GM23338 (cell line): ENCODE results near the gene GPRC5D. TPM values are rescaled to one million over a fixed set of nuclear protein-coding genes. Genes with fewer than 3 reads are reported as not detected.

Source experiments
- ATAC-seq: fragments of 200-7000 bp; cut with Tn5 transposase; 3 replicates; pipeline ENCODE4 v1.9.1; 2020
- DNase-seq: peaks from one replicate; pipeline ENCODE4 v3.0.0-alpha.2; 2015; ENCODE audit warnings: low spot score
- H2AFZ ChIP-seq: fragments of 200-600 bp; sonication (generic); 2 replicates; pipeline ENCODE4 v1.8.0; 2016; ENCODE audit warnings: antibody characterized with exemption, mild to moderate bottlenecking, moderate library complexity
- H3F3A ChIP-seq: fragments of 200-600 bp; sonication (generic); replicated peaks from 2 replicates; pipeline ENCODE4 v1.8.0; 2017; ENCODE audit warnings: antibody characterized with exemption, mixed run types, low read depth
- H3K27ac ChIP-seq: fragments of 200-600 bp; sonication (generic); 2 replicates; pipeline ENCODE4 v1.6.1; 2016; ENCODE audit warnings: low read depth
- H3K27me3 ChIP-seq: fragments of 200-600 bp; sonication (generic); 2 replicates; pipeline ENCODE4 v1.8.0; 2016; ENCODE audit warnings: mild to moderate bottlenecking, mixed run types, moderate library complexity; ENCODE audit not compliant: insufficient read depth
- H3K36me3 ChIP-seq: fragments of 200-600 bp; sonication (generic); 2 replicates; pipeline ENCODE4 v1.8.0; 2016; ENCODE audit warnings: mild to moderate bottlenecking; ENCODE audit not compliant: insufficient read depth
- H3K4me1 ChIP-seq: fragments of 200-600 bp; sonication (generic); 2 replicates; pipeline ENCODE4 v1.8.0; 2016; ENCODE audit warnings: mild to moderate bottlenecking, moderate library complexity; ENCODE audit not compliant: insufficient read depth
- H3K4me2 ChIP-seq: fragments of 200-600 bp; sonication (generic); 2 replicates; pipeline ENCODE4 v1.7.1; 2017; ENCODE audit warnings: mixed run types
- H3K4me3 ChIP-seq: fragments of 200-600 bp; sonication (generic); 2 replicates; pipeline ENCODE4 v1.6.1; 2016; ENCODE audit warnings: mixed run types
- H3K79me2 ChIP-seq: fragments of 200-600 bp; sonication (generic); replicated peaks from 2 replicates; pipeline ENCODE4 v1.8.0; 2017; ENCODE audit warnings: mild to moderate bottlenecking; ENCODE audit not compliant: insufficient read depth
- H3K9me2 ChIP-seq: fragments of 200-600 bp; sonication (generic); 2 replicates; pipeline ENCODE4 v1.8.0; 2017; ENCODE audit not compliant: insufficient read depth
- H4K20me1 ChIP-seq: fragments of 200-600 bp; sonication (generic); replicated peaks from 2 replicates; pipeline ENCODE4 v1.8.0; 2017; ENCODE audit warnings: mild to moderate bottlenecking; ENCODE audit not compliant: insufficient read depth
- H3K27ac Mint-ChIP-seq: 2 replicates; pipeline ENCODE4 v1.8.0; 2020; ENCODE audit warnings: inconsistent platforms, mild to moderate bottlenecking, moderate library complexity, mixed read lengths
- H3K27me3 Mint-ChIP-seq: 3 replicates; pipeline ENCODE4 v1.8.0; 2022; ENCODE audit warnings: low read depth, mild to moderate bottlenecking, moderate library complexity, mixed read lengths, inconsistent platforms; ENCODE audit not compliant: insufficient read depth, poor library complexity
- H3K36me3 Mint-ChIP-seq: 3 replicates; pipeline ENCODE4 v1.8.0; 2021; ENCODE audit warnings: low read depth, mild to moderate bottlenecking, inconsistent platforms, moderate library complexity, mixed read lengths
- H3K4me1 Mint-ChIP-seq: 3 replicates; pipeline ENCODE4 v1.8.0; 2020; ENCODE audit warnings: mild to moderate bottlenecking, inconsistent platforms, mixed read lengths
- H3K4me3 Mint-ChIP-seq: 3 replicates; pipeline ENCODE4 v1.8.0; 2021; ENCODE audit warnings: moderate library complexity, mild to moderate bottlenecking, inconsistent platforms, mixed read lengths
- H3K9me3 Mint-ChIP-seq: 3 replicates; pipeline ENCODE4 v1.8.0; 2020; ENCODE audit warnings: moderate library complexity, mild to moderate bottlenecking, inconsistent platforms, mixed read lengths
- CREB1 ChIP-seq: fragments of 250-450 bp; sonication (Bioruptor Pico); IDR thresholded peaks from 2 replicates; pipeline ENCODE4 v1.5.0; 2020; ENCODE audit warnings: low read depth, mild to moderate bottlenecking, moderate library complexity
- EZH2 ChIP-seq: fragments of 200-600 bp; sonication (generic); IDR thresholded peaks from one replicate; pipeline ENCODE4 v1.8.0; 2017; ENCODE audit warnings: antibody characterized with exemption, mild to moderate bottlenecking, low read depth; ENCODE audit not compliant: unreplicated experiment
- EZH2phosphoT487 ChIP-seq: fragments of 200-600 bp; sonication (generic); IDR thresholded peaks from one replicate; pipeline ENCODE4 v1.8.1; 2018; ENCODE audit warnings: antibody characterized with exemption; ENCODE audit not compliant: unreplicated experiment
- JUNB ChIP-seq: IDR thresholded peaks from one replicate; pipeline ENCODE4 v1.6.1; 2016; ENCODE audit warnings: antibody characterized with exemption; ENCODE audit not compliant: unreplicated experiment
- NANOG ChIP-seq: IDR thresholded peaks from 2 replicates; pipeline ENCODE4 v1.6.1; 2016; ENCODE audit warnings: antibody characterized with exemption, borderline replicate concordance
- POLR2AphosphoS5 ChIP-seq: IDR thresholded peaks from 2 replicates; pipeline ENCODE4 v1.6.1; 2016; ENCODE audit warnings: antibody characterized with exemption, low read depth
- STAT1 ChIP-seq: IDR thresholded peaks from one replicate; pipeline ENCODE4 v1.6.1; 2016; ENCODE audit warnings: antibody characterized with exemption; ENCODE audit not compliant: unreplicated experiment
- ZNF114 ChIP-seq: fragments of 250-450 bp; sonication (Bioruptor Pico); IDR thresholded peaks from 2 replicates; pipeline ENCODE4 v1.5.0; 2020; ENCODE audit warnings: mild to moderate bottlenecking, moderate library complexity
- ZNF331 ChIP-seq: fragments of 250-450 bp; sonication (Bioruptor Pico); IDR thresholded peaks from 2 replicates; pipeline ENCODE4 v1.5.0; 2020; ENCODE audit warnings: low read depth, mild to moderate bottlenecking, moderate library complexity
- polyA plus RNA-seq: library from polyadenylated mRNA; unstranded; fragments of >200 nt; fragmentation: Nextera tagmentation; extraction: Ambion mirVana; gene quantifications from 2 replicates; pipeline ENCODE4 v1.2.1, GENCODE V29; 2016
- total RNA-seq: library from RNA; depleted of rRNA; stranded (reverse); fragments of >200 nt; shearing (Covaris generic); gene quantifications from 2 replicates; pipeline ENCODE4 v1.2.3, GENCODE V29; 2014
- TF ChIP-seq, protein P1 (sequence below), 2 experiments: fragments of 200-600 bp in 1 of 2; sonication (generic) in 1 of 2; conservative IDR thresholded peaks; 2 replicates each; pipeline versions ENCODE4 v1.5.1 to v1.6.1; 2016 to 2017; ENCODE audit warnings: antibody characterized with exemption in 2 of 2, low read depth in 2 of 2, mild to moderate bottlenecking in 2 of 2, moderate library complexity in 1 of 2
- TF ChIP-seq, protein P2 (sequence below): IDR thresholded peaks from 2 replicates; pipeline ENCODE4 v1.6.1; 2016; ENCODE audit warnings: antibody characterized with exemption
- TF ChIP-seq, protein P3 (sequence below): IDR thresholded peaks from one replicate; pipeline ENCODE4 v1.6.1; 2018; ENCODE audit warnings: antibody characterized with exemption; ENCODE audit not compliant: unreplicated experiment

GPRC5D gene
- total and polyA plus RNA-seq, 2 experiments from 2014 or later: not detected

DNA sequence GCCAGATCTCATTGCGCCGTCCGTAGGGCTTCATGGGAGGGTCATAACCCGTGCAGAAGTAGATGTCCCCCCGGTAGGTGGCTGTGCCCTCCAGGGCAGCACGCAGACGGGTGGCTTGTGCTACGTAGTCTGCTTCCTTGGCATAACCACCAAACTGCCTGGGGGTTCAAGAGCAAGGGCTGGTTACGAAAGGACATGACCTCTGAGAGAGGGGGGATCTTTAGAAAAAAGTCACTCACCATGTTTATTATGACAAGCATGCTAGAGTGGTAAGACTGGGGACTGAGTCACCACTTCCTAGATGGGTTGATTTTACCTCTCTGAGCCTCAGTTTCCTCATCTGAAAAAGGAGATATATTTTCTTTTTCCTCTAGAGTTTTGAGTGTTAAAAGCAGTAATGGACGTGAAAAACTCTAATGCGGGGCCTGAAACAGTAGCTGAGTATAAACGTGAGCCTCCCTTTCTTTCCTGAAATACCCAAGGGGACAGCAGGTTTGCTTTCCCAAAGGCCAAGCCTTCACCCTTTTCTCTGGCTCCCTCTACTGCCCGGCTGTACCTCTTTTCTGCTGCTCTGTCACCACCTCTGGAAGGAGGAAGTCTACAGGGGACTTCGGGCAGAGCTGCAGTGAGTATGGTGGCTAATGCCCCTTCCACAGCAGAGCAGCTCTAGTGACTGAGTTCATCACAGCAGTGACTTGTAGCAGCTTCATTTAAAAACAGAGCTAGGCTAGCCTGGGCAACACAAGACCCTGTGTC is 23.5 kb upstream of the GPRC5D start:
- H2AFZ ChIP-seq: no peak overlapping the region
- ATAC-seq: peak; percentile 99
- H3F3A ChIP-seq: no peaks in the 10 kb centered on the region
- H4K20me1 ChIP-seq: no peaks in the 10 kb centered on the region
- peaks cover 45% of the 10 kb centered on the region for H3K36me3 Mint-ChIP-seq
- peak; percentile 76 for DNase-seq
- no peak overlapping the region for H3K4me3 ChIP-seq
- no peaks in the 10 kb centered on the region for H3K27me3 Mint-ChIP-seq
- H3K27me3 ChIP-seq: no peaks in the 10 kb centered on the region
- H3K4me2 ChIP-seq: no peak overlapping the region
- no peak overlapping the region for H3K4me3 Mint-ChIP-seq
- no peak for TF ChIP-seq CREB1 (CRISPR knock-in tag)
- TF ChIP-seq, protein P1, sequence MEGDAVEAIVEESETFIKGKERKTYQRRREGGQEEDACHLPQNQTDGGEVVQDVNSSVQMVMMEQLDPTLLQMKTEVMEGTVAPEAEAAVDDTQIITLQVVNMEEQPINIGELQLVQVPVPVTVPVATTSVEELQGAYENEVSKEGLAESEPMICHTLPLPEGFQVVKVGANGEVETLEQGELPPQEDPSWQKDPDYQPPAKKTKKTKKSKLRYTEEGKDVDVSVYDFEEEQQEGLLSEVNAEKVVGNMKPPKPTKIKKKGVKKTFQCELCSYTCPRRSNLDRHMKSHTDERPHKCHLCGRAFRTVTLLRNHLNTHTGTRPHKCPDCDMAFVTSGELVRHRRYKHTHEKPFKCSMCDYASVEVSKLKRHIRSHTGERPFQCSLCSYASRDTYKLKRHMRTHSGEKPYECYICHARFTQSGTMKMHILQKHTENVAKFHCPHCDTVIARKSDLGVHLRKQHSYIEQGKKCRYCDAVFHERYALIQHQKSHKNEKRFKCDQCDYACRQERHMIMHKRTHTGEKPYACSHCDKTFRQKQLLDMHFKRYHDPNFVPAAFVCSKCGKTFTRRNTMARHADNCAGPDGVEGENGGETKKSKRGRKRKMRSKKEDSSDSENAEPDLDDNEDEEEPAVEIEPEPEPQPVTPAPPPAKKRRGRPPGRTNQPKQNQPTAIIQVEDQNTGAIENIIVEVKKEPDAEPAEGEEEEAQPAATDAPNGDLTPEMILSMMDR (conservative IDR thresholded peaks at IDR 0.05; ENCODE audit: low read depth in 2 of 2): peak; percentile 61 to 88
- H3K27ac Mint-ChIP-seq: no peak overlapping the region
- H3K4me1 Mint-ChIP-seq: no peaks in the 10 kb centered on the region
- no peak overlapping the region for H3K27ac ChIP-seq
- H3K4me1 ChIP-seq: no peaks in the 10 kb centered on the region
- H3K79me2 ChIP-seq: no peaks in the 10 kb centered on the region
- peaks cover 18% of the 10 kb centered on the region for H3K9me3 Mint-ChIP-seq
- H3K36me3 ChIP-seq: peaks cover 13% of the 10 kb centered on the region
- H3K9me2 ChIP-seq: no peaks in the 10 kb centered on the region

DNA sequence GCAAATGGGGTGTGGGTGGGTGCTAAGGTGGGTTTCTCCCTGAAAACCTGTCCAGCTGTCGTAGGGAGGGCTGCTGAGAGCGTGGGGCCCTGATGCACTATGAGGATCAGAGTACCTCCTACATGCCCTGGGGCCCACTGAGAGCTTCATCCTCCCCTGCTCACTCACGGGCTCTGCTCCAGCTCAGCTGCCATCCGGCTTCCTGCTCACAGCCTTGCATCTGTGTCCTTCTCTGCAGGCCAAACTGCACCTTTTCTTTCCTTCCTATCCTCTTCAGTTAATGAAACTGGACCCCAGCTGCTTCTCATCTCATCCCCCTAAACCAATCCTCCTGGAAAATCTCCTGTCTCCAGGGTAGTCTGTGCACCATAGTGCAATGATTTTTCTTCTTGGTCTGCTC is 22.2 kb upstream of the GPRC5D start:
- Mint-ChIP-seq H3K9me3 (peaks cover 18% of the 10 kb centered on the region), H3K4me3 (no peak overlapping the region), H3K36me3 (peaks cover 45% of the 10 kb centered on the region), H3K4me1 (no peaks in the 10 kb centered on the region), H3K27ac (no peak overlapping the region), H3K27me3 (no peaks in the 10 kb centered on the region)
- no peaks in the 10 kb centered on the region for H3K4me1 ChIP-seq
- no peak overlapping the region for H3K27ac ChIP-seq
- ATAC-seq (no peak), DNase-seq (no peak)
- no peak overlapping the region for H3K4me3 ChIP-seq
- no peaks in the 10 kb centered on the region for H3K79me2 ChIP-seq
- H3F3A ChIP-seq: no peaks in the 10 kb centered on the region
- no peak overlapping the region for H3K4me2 ChIP-seq
- peaks cover 13% of the 10 kb centered on the region for H3K36me3 ChIP-seq
- no peaks in the 10 kb centered on the region for H3K27me3 ChIP-seq
- H2AFZ ChIP-seq: no peak overlapping the region
- H4K20me1 ChIP-seq: no peaks in the 10 kb centered on the region
- no peaks in the 10 kb centered on the region for H3K9me2 ChIP-seq
- TF ChIP-seq STAT1: no peak
- TF ChIP-seq EZH2: no peak
- no peak for TF ChIP-seq EZH2phosphoT487
- no peak for TF ChIP-seq CREB1 (CRISPR knock-in tag)
- TF ChIP-seq, protein P2, sequence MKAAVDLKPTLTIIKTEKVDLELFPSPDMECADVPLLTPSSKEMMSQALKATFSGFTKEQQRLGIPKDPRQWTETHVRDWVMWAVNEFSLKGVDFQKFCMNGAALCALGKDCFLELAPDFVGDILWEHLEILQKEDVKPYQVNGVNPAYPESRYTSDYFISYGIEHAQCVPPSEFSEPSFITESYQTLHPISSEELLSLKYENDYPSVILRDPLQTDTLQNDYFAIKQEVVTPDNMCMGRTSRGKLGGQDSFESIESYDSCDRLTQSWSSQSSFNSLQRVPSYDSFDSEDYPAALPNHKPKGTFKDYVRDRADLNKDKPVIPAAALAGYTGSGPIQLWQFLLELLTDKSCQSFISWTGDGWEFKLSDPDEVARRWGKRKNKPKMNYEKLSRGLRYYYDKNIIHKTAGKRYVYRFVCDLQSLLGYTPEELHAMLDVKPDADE: no peak
- no peak for TF ChIP-seq POLR2AphosphoS5
- TF ChIP-seq, protein P1 (conservative IDR thresholded peaks at IDR 0.05; ENCODE audit: low read depth in 2 of 2): no peak
- TF ChIP-seq JUNB: no peak
- no peak for TF ChIP-seq NANOG
- TF ChIP-seq ZNF331 (CRISPR knock-in tag): no peak
- TF ChIP-seq, protein P3, sequence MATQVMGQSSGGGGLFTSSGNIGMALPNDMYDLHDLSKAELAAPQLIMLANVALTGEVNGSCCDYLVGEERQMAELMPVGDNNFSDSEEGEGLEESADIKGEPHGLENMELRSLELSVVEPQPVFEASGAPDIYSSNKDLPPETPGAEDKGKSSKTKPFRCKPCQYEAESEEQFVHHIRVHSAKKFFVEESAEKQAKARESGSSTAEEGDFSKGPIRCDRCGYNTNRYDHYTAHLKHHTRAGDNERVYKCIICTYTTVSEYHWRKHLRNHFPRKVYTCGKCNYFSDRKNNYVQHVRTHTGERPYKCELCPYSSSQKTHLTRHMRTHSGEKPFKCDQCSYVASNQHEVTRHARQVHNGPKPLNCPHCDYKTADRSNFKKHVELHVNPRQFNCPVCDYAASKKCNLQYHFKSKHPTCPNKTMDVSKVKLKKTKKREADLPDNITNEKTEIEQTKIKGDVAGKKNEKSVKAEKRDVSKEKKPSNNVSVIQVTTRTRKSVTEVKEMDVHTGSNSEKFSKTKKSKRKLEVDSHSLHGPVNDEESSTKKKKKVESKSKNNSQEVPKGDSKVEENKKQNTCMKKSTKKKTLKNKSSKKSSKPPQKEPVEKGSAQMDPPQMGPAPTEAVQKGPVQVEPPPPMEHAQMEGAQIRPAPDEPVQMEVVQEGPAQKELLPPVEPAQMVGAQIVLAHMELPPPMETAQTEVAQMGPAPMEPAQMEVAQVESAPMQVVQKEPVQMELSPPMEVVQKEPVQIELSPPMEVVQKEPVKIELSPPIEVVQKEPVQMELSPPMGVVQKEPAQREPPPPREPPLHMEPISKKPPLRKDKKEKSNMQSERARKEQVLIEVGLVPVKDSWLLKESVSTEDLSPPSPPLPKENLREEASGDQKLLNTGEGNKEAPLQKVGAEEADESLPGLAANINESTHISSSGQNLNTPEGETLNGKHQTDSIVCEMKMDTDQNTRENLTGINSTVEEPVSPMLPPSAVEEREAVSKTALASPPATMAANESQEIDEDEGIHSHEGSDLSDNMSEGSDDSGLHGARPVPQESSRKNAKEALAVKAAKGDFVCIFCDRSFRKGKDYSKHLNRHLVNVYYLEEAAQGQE: no peak
- TF ChIP-seq ZNF114 (CRISPR knock-in tag): no peak
